HepG2 (cell line): Measurements from ENCODE around the gene FGD5. TPM values are rescaled to one million over a fixed set of nuclear protein-coding genes. Genes with fewer than 3 reads are reported as not detected.

Experiments used
- ATAC-seq: fragments of 200-7000 bp; cut with Tn5 transposase; 3 replicates; pipeline ENCODE4 v1.9.1; 2020; ENCODE audit warnings: mild to moderate bottlenecking, moderate library complexity
- BruUV-seq: library from RNA; stranded (reverse); fragments of 400-500 nt; replicated peaks from 2 replicates; lab custom pipeline; 2021; lab: Mats Ljungman, UMichigan
- CTCF ChIA-PET: fragments of 300-600 bp; formaldehyde crosslinking; extraction: SDS; loops from one replicate; lab custom pipeline; 2021; ENCODE audit warnings: low total read pairs, inconsistent platforms, low intra/inter-chr PET ratio; lab: Yijun Ruan, JAX
- POLR2A ChIA-PET: fragments of 350-600 bp; sonication (Branson Sonifier 250); formaldehyde crosslinking; loops from one replicate; lab custom pipeline; 2020; ENCODE audit warnings: antibody characterized with exemption, inconsistent platforms; lab: Yijun Ruan, JAX
- DNase-seq: peaks from one replicate; pipeline ENCODE4 v3.0.0-alpha.2; 2015; ENCODE audit warnings: low spot score
- FAIRE-seq: peaks from 3 replicates; lab custom pipeline; 2011; peaks lifted over from hg19 to GRCh38; lab: Jason Lieb, UNC
- H2AFZ ChIP-seq: one replicate; pipeline ENCODE4 v1.6.1; 2011; ENCODE audit warnings: low read length, inconsistent platforms
- H3K27ac ChIP-seq: fragments of 300-600 bp; 3 replicates; pipeline ENCODE4 v1.8.0; 2011; ENCODE audit warnings: mixed run types, mild to moderate bottlenecking, mixed read lengths, low read length, inconsistent platforms; ENCODE audit not compliant: insufficient read depth; ENCODE audit errors: extremely low read length
- H3K27me3 ChIP-seq, 2 experiments: fragments of 200-600 bp in 1 of 2; 2 replicates in 1 of 2; 3 replicates in 1 of 2; pipeline versions ENCODE4 v1.6.0 to v1.8.0; 2011; ENCODE audit warnings: low read length in 2 of 2, mild to moderate bottlenecking in 2 of 2, moderate library complexity in 2 of 2, inconsistent platforms in 1 of 2; ENCODE audit not compliant: insufficient read depth in 2 of 2, control insufficient read depth in 1 of 2
- H3K36me3 ChIP-seq, 2 experiments: fragments of 200-600 bp in 1 of 2; replicated peaks in 1 of 2; 2 replicates in 1 of 2; 3 replicates in 1 of 2; pipeline versions ENCODE4 v1.5.1 to v1.8.0; 2011; ENCODE audit warnings: low read length in 2 of 2, inconsistent platforms in 1 of 2; ENCODE audit not compliant: insufficient read depth in 2 of 2, control insufficient read depth in 1 of 2
- H3K4me1 ChIP-seq: 2 replicates; pipeline ENCODE4 v1.5.1; 2012; ENCODE audit warnings: low read length, inconsistent platforms; ENCODE audit not compliant: insufficient read depth
- H3K4me2 ChIP-seq: 2 replicates; pipeline ENCODE4 v1.6.0; 2011; ENCODE audit warnings: low read depth, low read length, inconsistent platforms
- H3K4me3 ChIP-seq, 3 experiments: fragments of 200-600 bp in 1 of 3; sonication (generic), shearing (Covaris generic) in 1 of 3; replicated peaks in 1 of 3; 2 replicates each; pipeline ENCODE4 v1.5.1; 2011 to 2016; ENCODE audit warnings: low read length in 3 of 3, inconsistent platforms in 2 of 3, low read depth in 2 of 3, mild to moderate bottlenecking in 2 of 3, control low read depth in 1 of 3, mixed read lengths in 1 of 3; ENCODE audit not compliant: insufficient read depth in 1 of 3
- H3K79me2 ChIP-seq: one replicate; pipeline ENCODE4 v1.6.1; 2011; ENCODE audit warnings: low read length, inconsistent platforms; ENCODE audit not compliant: insufficient read depth
- H3K9ac ChIP-seq: 2 replicates; pipeline ENCODE4 v1.6.0; 2011; ENCODE audit warnings: mild to moderate bottlenecking, low read depth, low read length, inconsistent platforms; ENCODE audit not compliant: insufficient read depth
- H3K9me3 ChIP-seq: 2 replicates; pipeline ENCODE4 v1.5.1; 2012; ENCODE audit warnings: mild to moderate bottlenecking, low read length
- H4K20me1 ChIP-seq: 2 replicates; pipeline ENCODE4 v1.6.0; 2011; ENCODE audit warnings: inconsistent platforms, mild to moderate bottlenecking, low read length, moderate library complexity; ENCODE audit not compliant: insufficient read depth
- DNMT1 ChIP-seq: sonication (generic); formaldehyde crosslinking; IDR thresholded peaks from 2 replicates; pipeline ENCODE4 v1.5.1; 2020; ENCODE audit warnings: mild to moderate bottlenecking, missing genetic modification reagents
- E2F2 ChIP-seq: sonication (generic); formaldehyde crosslinking; IDR thresholded peaks from 2 replicates; pipeline ENCODE4 v1.4.0; 2020; ENCODE audit warnings: missing genetic modification reagents, borderline replicate concordance
- FOXA3 ChIP-seq: IDR thresholded peaks from 2 replicates; pipeline ENCODE4 v1.6.1; 2016; ENCODE audit warnings: missing genetic modification reagents, missing compliant biosample characterization
- GATA4 ChIP-seq: sonication (generic); IDR thresholded peaks from 2 replicates; pipeline ENCODE4 v1.6.1; 2016; ENCODE audit warnings: antibody characterized with exemption, low read depth, borderline replicate concordance
- HMGA1 ChIP-seq: sonication (generic); formaldehyde crosslinking; conservative IDR thresholded peaks from 2 replicates; pipeline ENCODE4 v1.4.0; 2020; ENCODE audit warnings: missing genetic modification reagents
- ISX ChIP-seq: sonication (generic); formaldehyde crosslinking; conservative IDR thresholded peaks from 2 replicates; pipeline ENCODE4 v1.5.0; 2020; ENCODE audit warnings: missing genetic modification reagents
- NONO ChIP-seq, 2 experiments: fragments of 450-650 bp in 1 of 2; sonication (generic) in 1 of 2; formaldehyde crosslinking in 1 of 2; IDR thresholded peaks in 1 of 2; conservative IDR thresholded peaks in 1 of 2; 2 replicates each; pipeline versions ENCODE4 v1.6.1 to v1.8.0; 2017 to 2022; ENCODE audit warnings: mild to moderate bottlenecking in 1 of 2, missing genetic modification reagents in 1 of 2, moderate library complexity in 1 of 2
- NR2F6 ChIP-seq, 2 experiments: IDR thresholded peaks; 2 replicates each; pipeline ENCODE4 v1.6.1; 2016; ENCODE audit warnings: antibody characterized with exemption in 1 of 2, mild to moderate bottlenecking in 1 of 2
- PAXIP1 ChIP-seq: sonication (generic); formaldehyde crosslinking; conservative IDR thresholded peaks from 2 replicates; pipeline ENCODE4 v1.4.0; 2020; ENCODE audit warnings: mild to moderate bottlenecking, missing genetic modification reagents, moderate library complexity
- RAD21 ChIP-seq: fragments of 450-650 bp; formaldehyde crosslinking; IDR thresholded peaks from 2 replicates; pipeline ENCODE4 v1.5.0; 2020; ENCODE audit warnings: mild to moderate bottlenecking
- ZBTB37 ChIP-seq: sonication (generic); formaldehyde crosslinking; IDR thresholded peaks from 2 replicates; pipeline ENCODE4 v1.4.0; 2020; ENCODE audit warnings: mild to moderate bottlenecking, missing genetic modification reagents
- ZKSCAN1 ChIP-seq: fragments of 150-350 bp; IDR thresholded peaks from 2 replicates; pipeline ENCODE4 v1.6.1; 2014; ENCODE audit warnings: low read length
- ZNF350 ChIP-seq: sonication (generic); formaldehyde crosslinking; IDR thresholded peaks from 2 replicates; pipeline ENCODE4 v1.4.0; 2020; ENCODE audit warnings: mild to moderate bottlenecking, low read depth, missing genetic modification reagents, borderline replicate concordance
- ZNF619 ChIP-seq: sonication (generic); formaldehyde crosslinking; IDR thresholded peaks from 2 replicates; pipeline ENCODE4 v1.4.0; 2020; ENCODE audit warnings: mild to moderate bottlenecking, missing genetic modification reagents
- WGBS: methylation state at CpG from one replicate; pipeline ENCODE4 v1.1.6; 2017; ENCODE audit warnings: low lambda C conversion rate; 5-methylcytosine and 5-hydroxymethylcytosine counted together
- in situ Hi-C: cut with HindIII; loops from 2 replicates; pipeline ENCODE4 v1.10.0; 2017; ENCODE audit warnings: low pct_unique_long_range_greater_than_20kb; ENCODE audit not compliant: extremely low pct_ligation_motif_present
- intact Hi-C: fragments of 100-400 bp; cut with micrococcal nuclease; formaldehyde crosslinking; loops from one replicate; pipeline ENCODE4 v1.10.0; 2022; ENCODE audit not compliant: unreplicated experiment
- polyA plus RNA-seq, 8 experiments: library from polyadenylated mRNA; depleted of rRNA in 3 of 8; stranded (reverse) in 7 of 8; unstranded in 1 of 8; fragments of >200 nt; fragmentation: Illumina TruSeq in 4 of 8; extraction: Trizol in 4 of 8; gene quantifications; 2 replicates each; pipeline versions ENCODE4 v1.2.1 to v1.2.3, GENCODE V29; 2011 to 2016; ENCODE audit warnings: low read depth in 4 of 8, missing spikeins in 1 of 8, mixed read lengths in 1 of 8; ENCODE audit not compliant: insufficient read depth in 1 of 8
- total RNA-seq, 5 experiments: library from RNA; depleted of rRNA; stranded (reverse); fragments of >200 nt; fragmentation: Illumina TruSeq; extraction: Trizol; gene quantifications; 2 replicates each; pipeline ENCODE4 v1.2.3, GENCODE V29; 2016; ENCODE audit warnings: low read depth in 1 of 5
- TF ChIP-seq, protein P1 (sequence below): sonication (generic); formaldehyde crosslinking; IDR thresholded peaks from 2 replicates; pipeline ENCODE4 v1.5.1; 2020; ENCODE audit warnings: missing genetic modification reagents, mild to moderate bottlenecking, borderline replicate concordance
- TF ChIP-seq, protein P2 (sequence below): fragments of 450-650 bp; IDR thresholded peaks from 2 replicates; pipeline ENCODE4 v1.6.1; 2016

FGD5 gene
- total and polyA plus RNA-seq, 2 of the 13 experiments (the other 11 are each of a cell fraction or from before 2014, with no cell fraction given), result 0.17 TPM; not detected in 1

DNA sequence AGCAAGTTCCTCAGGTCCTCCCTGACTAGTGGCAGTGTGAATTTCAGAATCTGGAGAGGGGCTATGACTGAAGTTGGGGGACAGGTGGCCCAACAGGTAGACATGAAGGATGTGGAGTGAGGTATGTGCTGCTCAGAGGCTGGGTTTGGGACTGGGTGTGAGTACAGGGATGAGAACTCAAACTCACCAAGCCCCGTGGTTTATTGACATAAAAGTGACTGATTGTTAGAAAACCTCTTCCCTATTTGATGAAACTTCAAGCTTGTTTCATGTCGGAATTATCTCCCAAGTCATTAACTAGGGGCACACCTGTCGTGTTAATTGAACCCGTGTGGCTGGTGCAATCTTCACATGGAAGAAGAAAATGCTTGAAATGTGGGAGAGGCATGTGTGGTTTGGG, 27.1 kb downstream of the FGD5 start:
- Histone ChIP-seq H3K4me3 (no peak overlapping the region), H4K20me1 (no peaks in the 10 kb centered on the region), H3K27ac (no peak overlapping the region), H3K79me2 (no peaks in the 10 kb centered on the region), H3K9me3 (no peaks in the 10 kb centered on the region), H3K9ac (no peak overlapping the region), H3K27me3 (peaks cover 6 to 25% of the 10 kb centered on the region in 2 experiments; a peak in 4 of 5 replicates), H2AFZ (no peak overlapping the region), H3K4me2 (no peak overlapping the region), H3K36me3 (no peaks in the 10 kb centered on the region), H3K4me1 (peaks cover 6% of the 10 kb centered on the region; the same call in 1 of the 2 replicates)
- ChIA-PET POLR2A (no interaction called here), CTCF (no interaction called here)
- no peak for FAIRE-seq
- TF ChIP-seq DNMT1 (CRISPR knock-in tag) (no peak), ZNF350 (CRISPR knock-in tag) (no peak), FOXA3 (CRISPR knock-in tag) (no peak), PAXIP1 (CRISPR knock-in tag) (no peak), ZNF619 (CRISPR knock-in tag) (no peak), ZBTB37 (CRISPR knock-in tag) (no peak), NR2F6 (IDR thresholded peaks at IDR 0.05) (no peak), NR2F6 (CRISPR knock-in tag; IDR thresholded peaks at IDR 0.05) (no peak), ISX (CRISPR knock-in tag) (no peak), HMGA1 (no peak), E2F2 (CRISPR knock-in tag) (no peak), ZKSCAN1 (no peak), NONO (IDR thresholded peaks at IDR 0.05) (no peak), NONO (CRISPR knock-in tag; conservative IDR thresholded peaks at IDR 0.05) (no peak), GATA4 (no peak), RAD21 (CRISPR knock-in tag) (no peak)
- TF ChIP-seq, protein P1, sequence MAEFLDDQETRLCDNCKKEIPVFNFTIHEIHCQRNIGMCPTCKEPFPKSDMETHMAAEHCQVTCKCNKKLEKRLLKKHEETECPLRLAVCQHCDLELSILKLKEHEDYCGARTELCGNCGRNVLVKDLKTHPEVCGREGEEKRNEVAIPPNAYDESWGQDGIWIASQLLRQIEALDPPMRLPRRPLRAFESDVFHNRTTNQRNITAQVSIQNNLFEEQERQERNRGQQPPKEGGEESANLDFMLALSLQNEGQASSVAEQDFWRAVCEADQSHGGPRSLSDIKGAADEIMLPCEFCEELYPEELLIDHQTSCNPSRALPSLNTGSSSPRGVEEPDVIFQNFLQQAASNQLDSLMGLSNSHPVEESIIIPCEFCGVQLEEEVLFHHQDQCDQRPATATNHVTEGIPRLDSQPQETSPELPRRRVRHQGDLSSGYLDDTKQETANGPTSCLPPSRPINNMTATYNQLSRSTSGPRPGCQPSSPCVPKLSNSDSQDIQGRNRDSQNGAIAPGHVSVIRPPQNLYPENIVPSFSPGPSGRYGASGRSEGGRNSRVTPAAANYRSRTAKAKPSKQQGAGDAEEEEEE (CRISPR knock-in tag), result no peak
- TF ChIP-seq, protein P2, sequence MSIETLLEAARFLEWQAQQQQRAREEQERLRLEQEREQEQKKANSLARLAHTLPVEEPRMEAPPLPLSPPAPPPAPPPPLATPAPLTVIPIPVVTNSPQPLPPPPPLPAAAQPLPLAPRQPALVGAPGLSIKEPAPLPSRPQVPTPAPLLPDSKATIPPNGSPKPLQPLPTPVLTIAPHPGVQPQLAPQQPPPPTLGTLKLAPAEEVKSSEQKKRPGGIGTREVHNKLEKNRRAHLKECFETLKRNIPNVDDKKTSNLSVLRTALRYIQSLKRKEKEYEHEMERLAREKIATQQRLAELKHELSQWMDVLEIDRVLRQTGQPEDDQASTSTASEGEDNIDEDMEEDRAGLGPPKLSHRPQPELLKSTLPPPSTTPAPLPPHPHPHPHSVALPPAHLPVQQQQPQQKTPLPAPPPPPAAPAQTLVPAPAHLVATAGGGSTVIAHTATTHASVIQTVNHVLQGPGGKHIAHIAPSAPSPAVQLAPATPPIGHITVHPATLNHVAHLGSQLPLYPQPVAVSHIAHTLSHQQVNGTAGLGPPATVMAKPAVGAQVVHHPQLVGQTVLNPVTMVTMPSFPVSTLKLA, result no peak
- in situ Hi-C loops (no loop called here), intact Hi-C loops (no loop called here)
- 0% methylated on average over 4 of the region's 4 CpGs for WGBS
- no TSS peak for BruUV-seq
- DNase-seq, result no peak
- no peak for ATAC-seq
